HCT116 (cell line): ENCODE data around the gene SHISA2. TPM values are rescaled to one million over a fixed set of nuclear protein-coding genes. Genes with fewer than 3 reads are reported as not detected.

Source experiments
- ATAC-seq: fragments of 200-7000 bp; cut with Tn5 transposase; 2 replicates; pipeline ENCODE4 v1.9.1; 2020; ENCODE audit warnings: mild to moderate bottlenecking, moderate library complexity
- BruUV-seq: library from RNA; stranded (reverse); fragments of 400-500 nt; replicated peaks from 2 replicates; lab custom pipeline; 2021; lab: Mats Ljungman, UMichigan
- CTCF ChIA-PET: fragments of 300-600 bp; sonication (Branson Sonifier 250); formaldehyde crosslinking; loops from one replicate; lab custom pipeline; 2021; ENCODE audit warnings: antibody characterized with exemption; lab: Charles Lee
- POLR2A ChIA-PET: fragments of 300-600, 350-600 bp; sonication (Branson Sonifier 250); formaldehyde crosslinking; loops from one replicate; lab custom pipeline; 2021; ENCODE audit warnings: antibody characterized with exemption; lab: Charles Lee
- RAD21 ChIA-PET, 2 experiments: fragments of 300-600 bp; sonication (Branson Sonifier 250); formaldehyde crosslinking; loops; one replicate each; lab custom pipeline; 2023; ENCODE audit warnings: low total read pairs in 2 of 2; ENCODE audit not compliant: uncharacterized antibody in 2 of 2, unreplicated experiment in 2 of 2, low non-redundant PET in 1 of 2; lab: Charles Lee
- DNase-seq: peaks from one replicate; pipeline ENCODE4 v3.0.0-alpha.2; 2010; ENCODE audit warnings: low read depth, low spot score
- H2AFZ ChIP-seq: fragments of 200-600 bp; shearing (Covaris generic), sonication (generic); 2 replicates; pipeline ENCODE4 v1.6.1; 2017; ENCODE audit warnings: low read depth, mixed run types, mixed read lengths, antibody characterized with exemption, low read length; ENCODE audit not compliant: poor library complexity, severe bottlenecking
- H3K27ac ChIP-seq: 2 replicates; pipeline ENCODE4 v1.5.1; 2012; ENCODE audit warnings: low read depth, low read length
- H3K27me3 ChIP-seq: fragments of 200-600 bp; sonication (generic); 2 replicates; pipeline ENCODE4 v1.6.1; 2016; ENCODE audit warnings: mixed run types, low read length, mixed read lengths; ENCODE audit not compliant: insufficient read depth
- H3K36me3 ChIP-seq, 2 experiments: fragments of 200-500 bp in 1 of 2; fragments of 200-600 bp in 1 of 2; sonication (Bioruptor generic) in 1 of 2; sonication (generic) in 1 of 2; 2 replicates each; pipeline versions ENCODE4 v1.5.1 to v1.6.1; 2014 to 2016; ENCODE audit warnings: low read length in 2 of 2, inconsistent platforms in 1 of 2, mixed read lengths in 1 of 2, mixed run types in 1 of 2; ENCODE audit not compliant: insufficient read depth in 2 of 2, control insufficient read depth in 1 of 2
- H3K4me1 ChIP-seq, 2 experiments: fragments of 200-600 bp in 1 of 2; sonication (generic) in 1 of 2; 2 replicates each; pipeline versions ENCODE4 v1.5.1 to v1.6.1; 2012 to 2017; ENCODE audit warnings: low read length in 2 of 2, inconsistent platforms in 1 of 2, mild to moderate bottlenecking in 1 of 2, mixed read lengths in 1 of 2, mixed run types in 1 of 2, moderate library complexity in 1 of 2; ENCODE audit not compliant: insufficient read depth in 2 of 2, control insufficient read depth in 1 of 2
- H3K4me2 ChIP-seq: fragments of 200-600 bp; sonication (generic); 2 replicates; pipeline ENCODE4 v1.6.1; 2017; ENCODE audit warnings: mixed run types, low read length, mixed read lengths
- H3K4me3 ChIP-seq, 2 experiments: fragments of 200-600 bp in 1 of 2; sonication (generic) in 1 of 2; replicated peaks in 1 of 2; 2 replicates each; pipeline ENCODE4 v1.5.1; 2011 to 2016; ENCODE audit warnings: low read length in 2 of 2, control low read depth in 1 of 2, low read depth in 1 of 2, mild to moderate bottlenecking in 1 of 2, mixed read lengths in 1 of 2, mixed run types in 1 of 2
- H3K79me2 ChIP-seq: fragments of 200-600 bp; sonication (generic); 2 replicates; pipeline ENCODE4 v1.6.1; 2017; ENCODE audit warnings: mild to moderate bottlenecking, mixed run types, low read length, moderate library complexity, mixed read lengths; ENCODE audit not compliant: insufficient read depth
- H3K9ac ChIP-seq: fragments of 200-600 bp; sonication (generic); 2 replicates; pipeline ENCODE4 v1.6.1; 2016; ENCODE audit warnings: low read length, mixed read lengths
- H3K9me2 ChIP-seq: fragments of 200-600 bp; sonication (generic), shearing (Covaris generic); 2 replicates; pipeline ENCODE4 v1.6.1; 2017; ENCODE audit warnings: mixed run types, mild to moderate bottlenecking, moderate library complexity; ENCODE audit not compliant: insufficient read depth
- H3K9me3 ChIP-seq, 2 experiments: fragments of 200-500 bp in 1 of 2; fragments of 200-600 bp in 1 of 2; sonication (Bioruptor generic) in 1 of 2; sonication (generic) in 1 of 2; 2 replicates each; pipeline ENCODE4 v1.6.1; 2014 to 2017; ENCODE audit warnings: low read length in 2 of 2, mixed read lengths in 2 of 2, inconsistent platforms in 1 of 2, low read depth in 1 of 2, mild to moderate bottlenecking in 1 of 2, mixed run types in 1 of 2, moderate library complexity in 1 of 2; ENCODE audit not compliant: control insufficient read depth in 1 of 2, insufficient read depth in 1 of 2
- H4K20me1 ChIP-seq: fragments of 200-600 bp; sonication (generic), shearing (Covaris generic); 2 replicates; pipeline ENCODE4 v1.6.1; 2017; ENCODE audit warnings: mixed run types, mild to moderate bottlenecking, moderate library complexity; ENCODE audit not compliant: insufficient read depth
- CEBPB ChIP-seq: IDR thresholded peaks from 2 replicates; pipeline ENCODE4 v1.6.1; 2012; ENCODE audit warnings: low read depth
- POLR2AphosphoS5 ChIP-seq: IDR thresholded peaks from 2 replicates; pipeline ENCODE4 v1.6.1; 2011; ENCODE audit warnings: mild to moderate bottlenecking, low read depth, low read length, moderate library complexity
- intact Hi-C: fragments of 100-400 bp; cut with micrococcal nuclease; formaldehyde crosslinking; loops from 2 replicates; pipeline ENCODE4 v1.10.0; 2022
- total RNA-seq: library from RNA; stranded (reverse); gene quantifications from one replicate; pipeline ENCODE4 v1.2.1, GENCODE V29; 2021; ENCODE audit not compliant: unreplicated experiment
- TF ChIP-seq, protein P1 (sequence below): IDR thresholded peaks from 2 replicates; pipeline ENCODE4 v1.6.1; 2012
- TF ChIP-seq, protein P2 (sequence below): IDR thresholded peaks from 2 replicates; pipeline ENCODE4 v1.6.1; 2012; ENCODE audit warnings: low read depth

Gene SHISA2
- total RNA-seq, 1 experiment from 2014 or later: not detected

DNA sequence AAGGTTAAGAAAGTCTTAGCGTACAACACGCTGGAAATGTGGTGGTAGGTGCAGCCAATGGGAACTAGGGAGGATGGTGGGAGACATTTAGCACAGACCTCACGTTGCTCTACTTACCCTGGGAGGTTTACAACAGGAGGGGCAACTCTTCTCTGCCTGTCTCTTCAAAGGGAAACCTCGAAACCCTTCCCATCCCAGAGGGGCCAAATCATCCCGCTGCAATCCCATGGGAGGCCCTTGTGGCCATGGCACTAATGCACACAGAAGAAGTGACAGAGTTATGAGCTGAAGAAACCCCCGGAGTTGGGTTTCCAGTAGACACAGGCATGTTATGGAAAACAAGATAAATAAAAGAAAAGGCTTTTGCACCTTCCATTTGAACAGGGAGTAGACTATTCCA lies 35.6 kb downstream of the SHISA2 start (continued):
- no peak for TF ChIP-seq CEBPB
- TF ChIP-seq, all 23 proteins: peak for 0

DNA sequence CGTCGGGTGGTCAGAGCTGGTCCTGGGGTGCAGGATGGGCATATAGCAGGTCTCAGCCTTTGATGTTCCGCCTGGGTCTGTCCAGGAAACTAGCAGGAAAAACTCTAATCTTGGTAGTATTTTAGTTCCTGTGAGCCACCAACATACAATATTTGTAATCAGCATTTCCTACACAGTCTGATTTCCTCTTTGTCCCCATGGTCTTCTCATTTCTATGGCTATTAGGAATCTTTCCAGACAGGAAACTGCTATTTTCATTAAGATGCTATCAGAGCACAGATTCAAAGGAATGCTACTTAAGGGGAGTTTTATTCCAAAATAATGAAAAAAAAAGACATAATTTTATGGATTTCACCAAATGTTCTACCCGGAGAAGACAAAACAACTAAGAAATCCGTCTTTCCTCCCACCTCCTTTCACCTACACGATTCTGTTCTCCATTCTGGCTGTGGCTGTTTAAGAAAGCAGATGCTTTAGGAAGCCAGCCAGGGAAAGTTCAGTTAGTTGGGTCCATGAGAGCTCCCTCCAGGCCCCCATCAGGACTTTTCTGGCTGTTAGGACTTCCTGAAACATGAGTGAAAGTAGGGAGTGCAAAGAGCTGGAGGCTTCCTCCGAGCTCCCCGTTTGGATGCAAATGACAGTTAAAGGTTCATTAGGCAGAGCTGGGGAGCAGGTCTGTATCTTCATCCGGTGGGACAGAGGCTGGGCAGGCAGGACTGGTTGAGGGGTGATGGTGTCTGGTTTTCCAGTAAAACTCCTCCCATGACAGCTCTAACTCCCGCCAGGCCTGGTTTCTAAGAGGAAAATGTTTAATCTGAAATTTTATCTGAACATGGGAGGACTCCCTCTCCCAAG lies 36.3 kb downstream of the SHISA2 start:
- intact Hi-C loops: no loop called here
- ATAC-seq: no peak
- BruUV-seq: no TSS peak
- Histone ChIP-seq H4K20me1 (no peaks in the 10 kb centered on the region), H3K9ac (no peak overlapping the region), H3K9me2 (no peaks in the 10 kb centered on the region), H3K79me2 (no peaks in the 10 kb centered on the region), H3K9me3 (no peaks in the 10 kb centered on the region), H3K27me3 (peaks cover 58% of the 10 kb centered on the region), H3K4me2 (no peak overlapping the region), H2AFZ (no peak overlapping the region), H3K27ac (no peak overlapping the region), H3K4me3 (no peak overlapping the region), H3K4me1 (no peaks in the 10 kb centered on the region), H3K36me3 (no peaks in the 10 kb centered on the region)
- ChIA-PET CTCF (no interaction called here), POLR2A (no interaction called here), RAD21 (no interaction called here)
- DNase-seq: no peak
- TF ChIP-seq, protein P1, sequence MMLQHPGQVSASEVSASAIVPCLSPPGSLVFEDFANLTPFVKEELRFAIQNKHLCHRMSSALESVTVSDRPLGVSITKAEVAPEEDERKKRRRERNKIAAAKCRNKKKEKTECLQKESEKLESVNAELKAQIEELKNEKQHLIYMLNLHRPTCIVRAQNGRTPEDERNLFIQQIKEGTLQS: no peak
- TF ChIP-seq CEBPB: no peak
- no peak for TF ChIP-seq POLR2AphosphoS5
- TF ChIP-seq, protein P2, sequence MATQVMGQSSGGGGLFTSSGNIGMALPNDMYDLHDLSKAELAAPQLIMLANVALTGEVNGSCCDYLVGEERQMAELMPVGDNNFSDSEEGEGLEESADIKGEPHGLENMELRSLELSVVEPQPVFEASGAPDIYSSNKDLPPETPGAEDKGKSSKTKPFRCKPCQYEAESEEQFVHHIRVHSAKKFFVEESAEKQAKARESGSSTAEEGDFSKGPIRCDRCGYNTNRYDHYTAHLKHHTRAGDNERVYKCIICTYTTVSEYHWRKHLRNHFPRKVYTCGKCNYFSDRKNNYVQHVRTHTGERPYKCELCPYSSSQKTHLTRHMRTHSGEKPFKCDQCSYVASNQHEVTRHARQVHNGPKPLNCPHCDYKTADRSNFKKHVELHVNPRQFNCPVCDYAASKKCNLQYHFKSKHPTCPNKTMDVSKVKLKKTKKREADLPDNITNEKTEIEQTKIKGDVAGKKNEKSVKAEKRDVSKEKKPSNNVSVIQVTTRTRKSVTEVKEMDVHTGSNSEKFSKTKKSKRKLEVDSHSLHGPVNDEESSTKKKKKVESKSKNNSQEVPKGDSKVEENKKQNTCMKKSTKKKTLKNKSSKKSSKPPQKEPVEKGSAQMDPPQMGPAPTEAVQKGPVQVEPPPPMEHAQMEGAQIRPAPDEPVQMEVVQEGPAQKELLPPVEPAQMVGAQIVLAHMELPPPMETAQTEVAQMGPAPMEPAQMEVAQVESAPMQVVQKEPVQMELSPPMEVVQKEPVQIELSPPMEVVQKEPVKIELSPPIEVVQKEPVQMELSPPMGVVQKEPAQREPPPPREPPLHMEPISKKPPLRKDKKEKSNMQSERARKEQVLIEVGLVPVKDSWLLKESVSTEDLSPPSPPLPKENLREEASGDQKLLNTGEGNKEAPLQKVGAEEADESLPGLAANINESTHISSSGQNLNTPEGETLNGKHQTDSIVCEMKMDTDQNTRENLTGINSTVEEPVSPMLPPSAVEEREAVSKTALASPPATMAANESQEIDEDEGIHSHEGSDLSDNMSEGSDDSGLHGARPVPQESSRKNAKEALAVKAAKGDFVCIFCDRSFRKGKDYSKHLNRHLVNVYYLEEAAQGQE: no peak
